HG02885 (cell line): ENCODE data around the gene VMP1.
A peak's percentile ranks its signal among the peaks of the same experiment; 100 is the strongest.
"Not testable (repeated sequence)": the region's sequence is repeated elsewhere in the genome, so short reads cannot be mapped to it uniquely, and the experiment has no call there.

ENCODE experiments used
- ATAC-seq: cut with Tn5 transposase; IDR thresholded peaks from one replicate; pipeline ENCODE4 v1.9.1; 2021; ENCODE audit warnings: mild to moderate bottlenecking; ENCODE audit not compliant: unreplicated experiment, poor library complexity

Gene VMP1

DNA sequence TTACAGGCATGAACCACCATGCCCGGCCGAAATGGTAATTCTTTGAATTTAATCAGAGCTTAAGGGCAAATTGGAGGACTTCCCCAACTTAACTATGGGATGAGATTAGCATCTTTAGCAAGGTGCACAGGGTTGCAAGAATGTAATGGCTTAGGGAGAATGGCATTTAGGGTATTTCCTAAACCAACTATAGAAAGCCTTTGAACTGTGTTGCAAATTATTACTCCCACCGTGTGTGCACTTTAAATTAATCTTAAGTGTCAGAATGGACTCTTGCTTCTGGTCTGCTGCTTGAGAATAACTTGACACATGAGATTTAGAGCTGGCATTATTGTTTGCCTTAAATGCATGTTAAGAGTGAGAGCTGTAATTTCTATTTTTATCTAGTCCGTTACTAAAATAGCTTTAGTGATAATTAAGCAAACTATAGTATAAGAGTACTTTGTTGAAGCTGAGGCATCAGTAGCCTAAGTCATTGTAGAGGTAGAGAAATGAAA, 125.5 kb downstream of the VMP1 start:
- no peak for ATAC-seq

DNA sequence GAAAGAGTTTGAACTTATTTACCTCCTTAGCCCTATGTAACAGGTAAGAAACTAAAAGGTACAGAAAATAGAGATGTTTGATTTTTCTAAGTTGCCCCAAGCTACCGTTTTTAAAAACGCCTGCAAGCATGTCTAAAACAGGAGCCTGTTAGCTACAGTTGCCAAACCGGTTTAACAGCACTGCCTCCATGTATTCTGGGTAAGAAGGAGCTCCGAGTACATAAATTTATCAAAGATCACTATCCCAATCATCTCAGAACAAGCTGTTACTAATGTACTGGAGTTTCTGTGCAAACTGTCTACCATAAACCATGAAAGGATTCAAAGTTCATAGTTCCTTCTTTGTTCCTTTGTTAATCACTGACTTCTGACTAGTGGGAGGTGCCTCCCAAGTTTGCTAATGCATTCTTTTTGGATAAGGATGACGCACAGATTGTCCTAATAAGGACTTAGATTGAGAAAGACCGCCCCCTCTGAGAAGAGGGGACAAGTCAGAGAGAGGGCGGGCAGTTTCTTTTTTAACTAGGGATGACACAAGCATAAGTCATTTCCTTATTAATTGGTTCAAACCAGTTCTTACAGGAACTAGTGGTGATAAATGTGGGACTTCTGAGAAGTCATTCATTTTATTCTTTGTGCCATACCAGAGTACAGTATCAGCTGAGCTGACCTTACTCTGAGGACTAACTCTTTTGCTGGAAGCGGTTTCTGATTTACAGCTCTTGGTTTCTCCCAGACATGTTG, 130.0 kb downstream of the VMP1 start:
- ATAC-seq, result peak; percentile 80

DNA sequence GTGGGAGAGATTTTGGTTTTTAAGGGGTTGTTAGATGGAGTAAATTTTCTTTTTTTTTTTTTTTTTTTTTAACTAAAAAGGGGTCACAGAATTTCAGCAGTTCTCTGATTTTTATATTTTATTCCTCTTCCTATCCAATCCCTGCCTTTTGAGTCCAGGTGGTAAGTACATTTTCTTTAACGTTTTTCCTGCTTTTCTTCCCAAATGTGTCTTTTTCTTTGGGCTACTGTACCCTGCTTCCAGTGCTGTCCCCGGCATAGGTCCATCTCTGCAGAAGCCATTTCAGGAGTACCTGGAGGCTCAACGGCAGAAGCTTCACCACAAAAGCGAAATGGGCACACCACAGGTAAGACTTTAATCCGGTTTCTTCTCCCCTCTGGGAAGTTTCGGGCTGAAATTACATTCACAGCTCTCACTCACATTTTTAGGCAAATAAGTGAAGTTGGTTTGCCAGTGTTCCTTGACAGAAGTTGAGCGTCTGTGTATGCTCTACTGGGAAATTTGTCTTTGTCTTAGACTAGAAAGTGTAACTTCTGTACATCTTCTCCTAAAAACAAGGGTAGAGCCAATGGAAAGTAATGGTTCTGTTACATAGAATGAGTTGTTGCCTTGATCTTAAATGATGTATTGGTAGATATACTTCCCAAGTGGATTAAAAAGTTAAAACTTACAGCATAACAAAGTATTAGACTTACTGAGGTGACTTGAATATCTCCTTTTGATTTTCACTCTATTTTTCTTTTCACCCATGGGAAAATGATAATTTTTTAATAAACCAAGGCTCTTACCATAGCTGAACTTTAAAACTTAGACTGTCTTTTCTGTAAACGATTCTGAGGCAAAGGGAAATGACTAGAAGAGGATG, 130.8 kb downstream of the VMP1 start:
- no peak for ATAC-seq

DNA sequence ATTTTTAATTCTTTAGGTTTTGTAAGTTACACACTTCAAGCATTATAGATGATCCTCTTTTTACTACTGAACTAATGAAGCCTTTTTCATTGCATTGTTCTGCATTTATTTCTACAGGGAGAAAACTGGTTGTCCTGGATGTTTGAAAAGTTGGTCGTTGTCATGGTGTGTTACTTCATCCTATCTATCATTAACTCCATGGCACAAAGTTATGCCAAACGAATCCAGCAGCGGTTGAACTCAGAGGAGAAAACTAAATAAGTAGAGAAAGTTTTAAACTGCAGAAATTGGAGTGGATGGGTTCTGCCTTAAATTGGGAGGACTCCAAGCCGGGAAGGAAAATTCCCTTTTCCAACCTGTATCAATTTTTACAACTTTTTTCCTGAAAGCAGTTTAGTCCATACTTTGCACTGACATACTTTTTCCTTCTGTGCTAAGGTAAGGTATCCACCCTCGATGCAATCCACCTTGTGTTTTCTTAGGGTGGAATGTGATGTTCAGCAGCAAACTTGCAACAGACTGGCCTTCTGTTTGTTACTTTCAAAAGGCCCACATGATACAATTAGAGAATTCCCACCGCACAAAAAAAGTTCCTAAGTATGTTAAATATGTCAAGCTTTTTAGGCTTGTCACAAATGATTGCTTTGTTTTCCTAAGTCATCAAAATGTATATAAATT, 132.3 kb downstream of the VMP1 start:
- no peak for ATAC-seq

DNA sequence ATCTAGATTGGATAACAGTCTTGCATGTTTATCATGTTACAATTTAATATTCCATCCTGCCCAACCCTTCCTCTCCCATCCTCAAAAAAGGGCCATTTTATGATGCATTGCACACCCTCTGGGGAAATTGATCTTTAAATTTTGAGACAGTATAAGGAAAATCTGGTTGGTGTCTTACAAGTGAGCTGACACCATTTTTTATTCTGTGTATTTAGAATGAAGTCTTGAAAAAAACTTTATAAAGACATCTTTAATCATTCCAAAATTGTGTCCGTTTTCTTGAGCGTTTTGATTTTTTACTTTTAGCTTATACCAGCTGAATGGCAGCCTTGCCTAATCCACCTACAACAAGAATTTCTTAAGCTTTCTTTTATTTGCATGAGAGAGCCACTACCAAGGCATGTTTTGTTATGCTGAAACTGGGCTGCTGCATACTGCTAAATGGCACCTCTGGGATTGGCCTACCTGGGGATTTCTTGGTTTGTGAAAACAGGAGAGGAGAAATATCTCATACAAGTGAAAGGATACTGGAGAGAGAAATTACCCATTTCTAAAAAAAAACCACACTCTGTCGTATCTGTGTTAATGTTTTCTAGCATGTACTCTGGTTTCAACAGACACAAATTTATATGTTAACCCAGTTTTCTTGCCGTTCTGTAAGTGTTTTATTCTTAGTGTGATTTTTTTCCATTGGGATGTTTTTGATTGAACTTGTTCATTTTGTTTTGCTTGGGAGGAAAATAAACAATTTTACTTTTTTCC, 133.1 kb downstream of the VMP1 start:
- ATAC-seq, result no peak

DNA sequence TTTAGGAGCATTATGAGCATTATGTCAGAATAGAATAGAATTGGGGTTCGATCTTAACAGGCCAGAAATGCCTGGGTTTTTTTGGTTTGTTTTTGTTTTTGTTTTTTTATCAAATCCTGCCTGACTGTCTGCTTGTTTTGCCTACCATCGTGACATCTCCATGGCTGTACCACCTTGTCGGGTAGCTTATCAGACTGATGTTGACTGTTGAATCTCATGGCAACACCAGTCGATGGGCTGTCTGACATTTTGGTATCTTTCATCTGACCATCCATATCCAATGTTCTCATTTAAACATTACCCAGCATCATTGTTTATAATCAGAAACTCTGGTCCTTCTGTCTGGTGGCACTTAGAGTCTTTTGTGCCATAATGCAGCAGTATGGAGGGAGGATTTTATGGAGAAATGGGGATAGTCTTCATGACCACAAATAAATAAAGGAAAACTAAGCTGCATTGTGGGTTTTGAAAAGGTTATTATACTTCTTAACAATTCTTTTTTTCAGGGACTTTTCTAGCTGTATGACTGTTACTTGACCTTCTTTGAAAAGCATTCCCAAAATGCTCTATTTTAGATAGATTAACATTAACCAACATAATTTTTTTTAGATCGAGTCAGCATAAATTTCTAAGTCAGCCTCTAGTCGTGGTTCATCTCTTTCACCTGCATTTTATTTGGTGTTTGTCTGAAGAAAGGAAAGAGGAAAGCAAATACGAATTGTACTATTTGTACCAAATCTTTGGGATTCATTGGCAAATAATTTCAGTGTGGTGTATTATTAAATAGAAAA, 133.8 kb downstream of the VMP1 start:
- not testable (repeated sequence) for ATAC-seq

DNA sequence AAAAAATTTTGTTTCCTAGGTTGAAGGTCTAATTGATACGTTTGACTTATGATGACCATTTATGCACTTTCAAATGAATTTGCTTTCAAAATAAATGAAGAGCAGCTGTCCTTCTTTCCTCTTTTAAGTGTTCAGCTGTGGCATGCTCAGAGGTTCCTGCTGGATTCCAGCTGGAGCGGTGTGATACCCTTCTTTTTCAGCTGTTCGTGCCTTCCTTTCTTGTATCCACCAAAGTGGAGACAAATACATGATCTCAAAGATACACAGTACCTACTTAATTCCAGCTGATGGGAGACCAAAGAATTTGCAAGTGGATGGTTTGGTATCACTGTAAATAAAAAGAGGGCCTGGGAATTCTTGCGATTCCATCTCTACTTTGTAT, 134.4 kb downstream of the VMP1 start:
- not testable (repeated sequence) for ATAC-seq

GRCh38 chr17:59842901-59843652, 135.6 kb downstream of the VMP1 start:
- ATAC-seq, result no peak

GRCh38 chr17:59844884-59845594, 137.6 kb downstream of the VMP1 start:
- no peak for ATAC-seq

- peak; percentile 21 for ATAC-seq
Measured at GRCh38 chr17:59845595-59846393, 138.3 kb downstream of the VMP1 start.

- peak; percentile 51 for ATAC-seq
Measured at GRCh38 chr17:59846394-59847165, 139.1 kb downstream of the VMP1 start.

DNA sequence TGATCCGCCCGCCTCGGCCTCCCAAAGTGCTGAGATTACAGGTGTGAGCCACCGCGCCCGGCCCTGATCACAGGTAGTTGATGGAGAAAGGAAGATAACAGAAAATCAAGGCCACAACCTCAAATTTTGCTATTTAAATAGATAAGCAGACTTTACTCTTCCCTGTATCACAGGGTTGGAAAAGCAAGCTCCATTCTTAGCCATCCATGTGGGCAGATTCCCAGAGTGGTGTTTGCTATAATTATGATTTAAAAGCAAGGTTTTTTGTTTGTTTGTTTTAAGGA, 140.9 kb downstream of the VMP1 start:
- ATAC-seq, result no peak

DNA sequence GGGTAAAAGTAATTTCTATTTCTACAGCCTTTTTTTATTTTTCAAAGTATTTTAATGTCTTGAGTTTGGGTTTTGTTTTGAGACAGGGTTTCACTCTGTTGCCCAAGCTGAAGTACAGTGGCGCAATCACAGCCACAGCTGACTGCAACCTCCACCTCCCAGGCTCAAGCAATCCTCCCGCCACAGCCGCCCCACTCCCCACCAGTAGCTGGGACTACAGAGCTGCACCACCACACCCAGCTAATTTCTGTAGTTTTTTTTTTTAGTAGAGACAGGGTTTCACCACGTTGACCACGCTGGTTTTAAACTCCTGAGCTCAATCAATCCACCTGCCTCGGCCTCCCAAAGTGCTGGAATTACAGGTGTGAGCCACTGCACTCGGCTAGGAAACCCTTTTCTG, 141.3 kb downstream of the VMP1 start:
- peak; percentile 46 for ATAC-seq

DNA sequence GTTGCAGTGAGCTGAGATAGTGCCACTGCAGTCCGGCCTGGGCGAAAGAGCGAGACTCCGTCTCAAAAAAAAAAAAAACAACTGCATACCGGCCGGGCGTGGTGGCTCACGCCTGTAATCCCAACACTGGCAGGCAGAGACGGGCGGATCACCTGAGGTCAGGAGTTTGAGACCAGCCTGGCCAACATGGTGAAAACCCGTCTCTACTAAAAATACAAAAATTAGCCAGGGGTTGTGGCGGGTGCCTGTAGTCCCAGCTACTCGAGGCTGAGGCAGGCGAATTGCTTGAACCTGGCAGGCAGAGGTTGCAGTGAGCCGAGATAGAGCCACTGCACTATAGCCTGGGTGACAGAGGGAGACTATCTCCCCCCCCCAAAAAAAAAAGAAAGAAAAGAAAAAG, 142.9 kb downstream of the VMP1 start:
- ATAC-seq, result not testable (repeated sequence)

DNA sequence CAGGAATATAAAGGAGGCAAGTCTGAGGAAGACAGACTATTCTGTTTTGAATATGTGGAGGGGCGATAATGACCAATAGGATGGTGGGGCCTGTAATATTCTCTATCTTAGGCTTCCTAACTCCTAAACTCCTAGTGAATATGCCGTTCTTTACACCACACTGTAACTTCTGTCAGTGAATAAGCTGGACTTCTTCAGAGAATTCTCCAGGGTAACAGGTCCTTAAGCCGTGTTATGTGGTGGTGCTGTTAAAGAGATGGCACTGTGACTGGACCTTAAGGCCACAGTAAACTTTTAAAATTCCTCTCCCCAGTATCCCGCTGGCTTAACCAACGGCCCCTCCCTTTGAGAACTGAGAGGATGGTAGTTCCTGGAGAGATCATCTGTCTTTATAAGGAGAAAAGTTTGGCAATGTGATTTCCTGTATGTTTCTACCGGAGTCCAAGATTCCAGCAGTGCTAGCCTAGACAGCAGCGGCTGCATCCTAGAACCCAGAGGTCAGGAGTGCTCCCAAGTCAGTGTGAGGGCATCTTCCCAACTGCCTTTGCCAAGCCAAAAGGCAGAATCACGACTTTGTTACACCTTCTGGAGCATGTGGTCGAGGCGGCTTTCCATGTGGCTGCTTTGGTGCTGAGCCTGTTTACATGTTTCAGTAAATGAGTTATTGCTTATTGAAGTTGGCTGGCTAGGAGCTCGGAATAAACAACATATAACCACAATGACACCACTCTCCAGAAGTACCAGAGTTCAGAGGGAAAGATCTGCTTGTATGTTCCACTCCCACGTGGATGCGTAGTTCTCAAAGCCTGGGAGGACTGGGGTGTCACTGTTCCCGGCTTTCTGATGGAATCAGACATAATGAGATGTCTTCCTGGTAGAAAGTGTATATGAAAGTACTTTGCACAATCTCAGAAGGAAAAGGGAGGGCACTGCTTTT, 144.3 kb downstream of the VMP1 start:
- ATAC-seq, result no peak

- not testable (repeated sequence) for ATAC-seq
Measured at GRCh38 chr17:59852847-59853167, 145.4 kb downstream of the VMP1 start.
